SK-N-SH treated with all-trans-retinoic acid at 6 μM for 48 hours (cell line): ENCODE results near the gene LRRC26.
"Not testable (repeated sequence)": the region's sequence is repeated elsewhere in the genome, so short reads cannot be mapped to it uniquely, and the experiment has no call there.

ENCODE experiments used
- ATAC-seq: fragments of 200-7000 bp; cut with Tn5 transposase; 3 replicates; pipeline ENCODE4 v1.9.1; 2020; ENCODE audit warnings: mild to moderate bottlenecking, moderate library complexity
- BACH2 ChIP-seq: fragments of 250-450 bp; sonication (Bioruptor Pico); IDR thresholded peaks from 2 replicates; pipeline ENCODE4 v1.9.0; 2021; ENCODE audit warnings: mild to moderate bottlenecking, borderline replicate concordance
- CSDC2 ChIP-seq: fragments of 250-450 bp; sonication (Bioruptor Pico); IDR thresholded peaks from 2 replicates; pipeline ENCODE4 v1.5.0; 2020; ENCODE audit warnings: mild to moderate bottlenecking, moderate library complexity
- CSRNP3 ChIP-seq: fragments of 250-450 bp; sonication (Bioruptor Pico); IDR thresholded peaks from 2 replicates; pipeline ENCODE4 v1.5.1; 2021; ENCODE audit warnings: mild to moderate bottlenecking, moderate library complexity
- ESRRG ChIP-seq: fragments of 250-450 bp; sonication (Bioruptor Pico); IDR thresholded peaks from 2 replicates; pipeline ENCODE4 v1.6.1; 2021; ENCODE audit warnings: mild to moderate bottlenecking
- GLIS3 ChIP-seq: fragments of 250-450 bp; sonication (Bioruptor Pico); IDR thresholded peaks from 2 replicates; pipeline ENCODE4 v1.5.0; 2020; ENCODE audit warnings: mild to moderate bottlenecking, moderate library complexity
- PPARA ChIP-seq: fragments of 250-450 bp; sonication (Bioruptor Pico); IDR thresholded peaks from 2 replicates; pipeline ENCODE4 v1.5.0; 2020; ENCODE audit warnings: mild to moderate bottlenecking, borderline replicate concordance
- RARB ChIP-seq: fragments of 250-450 bp; sonication (Bioruptor Pico); IDR thresholded peaks from 2 replicates; pipeline ENCODE4 v1.8.0; 2021; ENCODE audit warnings: mild to moderate bottlenecking, moderate library complexity
- SNAI2 ChIP-seq: fragments of 250-450 bp; sonication (Bioruptor Pico); IDR thresholded peaks from 2 replicates; pipeline ENCODE4 v1.5.0; 2020; ENCODE audit warnings: mild to moderate bottlenecking, moderate library complexity
- TCF4 ChIP-seq: fragments of 250-450 bp; sonication (Bioruptor Pico); IDR thresholded peaks from 2 replicates; pipeline ENCODE4 v1.8.0; 2021; ENCODE audit warnings: mild to moderate bottlenecking, moderate library complexity, borderline replicate concordance
- TOX ChIP-seq: fragments of 250-450 bp; sonication (Bioruptor Pico); IDR thresholded peaks from 2 replicates; pipeline ENCODE4 v1.8.0; 2021; ENCODE audit warnings: mild to moderate bottlenecking, moderate library complexity, borderline replicate concordance
- ZC3H10 ChIP-seq: fragments of 250-450 bp; sonication (Bioruptor Pico); IDR thresholded peaks from 2 replicates; pipeline ENCODE4 v1.5.1; 2021; ENCODE audit warnings: mild to moderate bottlenecking, moderate library complexity
- ZFP3 ChIP-seq: fragments of 250-450 bp; sonication (Bioruptor Pico); IDR thresholded peaks from 2 replicates; pipeline ENCODE4 v1.5.0; 2020; ENCODE audit warnings: mild to moderate bottlenecking, moderate library complexity
- ZFP30 ChIP-seq: fragments of 450-650 bp; formaldehyde crosslinking; IDR thresholded peaks from 2 replicates; pipeline ENCODE4 v1.5.0; 2022; ENCODE audit warnings: mild to moderate bottlenecking, moderate library complexity
- ZNF565 ChIP-seq: fragments of 450-650 bp; formaldehyde crosslinking; conservative IDR thresholded peaks from 2 replicates; pipeline ENCODE4 v1.5.0; 2020; ENCODE audit warnings: low read depth, mild to moderate bottlenecking, moderate library complexity
- ZNF70 ChIP-seq: fragments of 450-650 bp; formaldehyde crosslinking; IDR thresholded peaks from 2 replicates; pipeline ENCODE4 v1.5.0; 2020; ENCODE audit warnings: mild to moderate bottlenecking, moderate library complexity
- ZNF8 ChIP-seq: fragments of 450-650 bp; formaldehyde crosslinking; IDR thresholded peaks from 2 replicates; pipeline ENCODE4 v1.5.0; 2020; ENCODE audit warnings: mild to moderate bottlenecking, moderate library complexity
- TF ChIP-seq, protein P1 (sequence below): fragments of 250-450 bp; sonication (Bioruptor Pico); IDR thresholded peaks from 2 replicates; pipeline ENCODE4 v1.8.0; 2021; ENCODE audit warnings: low read depth, mild to moderate bottlenecking, moderate library complexity, borderline replicate concordance
- TF ChIP-seq, protein P2 (sequence below): fragments of 250-450 bp; sonication (Bioruptor Pico); IDR thresholded peaks from 2 replicates; pipeline ENCODE4 v1.5.0; 2020; ENCODE audit warnings: mild to moderate bottlenecking, moderate library complexity
- TF ChIP-seq, protein P3 (sequence below): fragments of 250-450 bp; sonication (Bioruptor Pico); IDR thresholded peaks from 2 replicates; pipeline ENCODE4 v1.5.1; 2020; ENCODE audit warnings: low read depth, mild to moderate bottlenecking, moderate library complexity
- TF ChIP-seq, protein P4 (sequence below): fragments of 250-450 bp; sonication (Bioruptor Pico); IDR thresholded peaks from 2 replicates; pipeline ENCODE4 v1.8.0; 2020; ENCODE audit warnings: mild to moderate bottlenecking, moderate library complexity, borderline replicate concordance

The LRRC26 gene

DNA sequence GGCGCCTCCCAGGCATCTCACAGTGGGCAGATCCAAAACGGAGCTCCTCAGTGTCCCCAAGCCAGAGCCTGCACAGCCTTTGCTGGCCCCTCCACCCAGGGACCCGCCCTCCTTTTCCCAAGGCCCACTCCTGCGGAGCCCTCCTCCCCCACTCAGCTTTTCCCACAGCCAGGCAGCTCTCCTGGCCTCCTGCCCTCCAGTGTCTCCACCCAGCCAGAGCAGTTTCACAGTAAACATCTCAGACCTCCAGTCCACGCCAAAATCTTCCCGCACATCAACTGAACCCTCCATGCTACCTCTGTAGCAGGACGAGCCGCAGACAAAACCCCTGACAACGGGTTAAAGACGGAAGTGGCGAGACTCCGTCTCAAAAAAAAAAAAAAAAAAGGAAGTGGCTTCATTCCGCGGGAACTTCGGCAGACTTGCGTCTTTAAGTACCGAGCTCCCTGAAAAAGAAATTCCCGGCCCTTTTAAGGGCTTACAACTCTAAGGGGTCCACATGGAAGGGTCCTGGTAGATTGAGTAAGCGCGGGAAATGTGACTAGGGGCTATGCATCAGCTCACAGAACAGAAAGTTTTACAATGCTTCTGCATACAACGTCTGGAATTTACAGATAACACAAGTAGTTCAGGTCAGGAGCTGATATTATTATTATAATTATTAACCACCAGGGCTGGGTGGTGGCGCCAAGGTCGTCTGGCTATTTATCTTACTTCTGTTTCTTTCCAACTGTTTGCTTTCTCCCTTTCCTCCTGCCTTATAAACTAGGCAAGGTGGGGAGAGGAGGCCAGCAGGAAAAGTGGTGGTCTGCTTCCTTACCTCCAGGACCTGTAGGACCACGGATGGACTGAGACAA is 42.3 kb downstream of the LRRC26 start:
- no peak for ATAC-seq
- TF ChIP-seq, protein P1, sequence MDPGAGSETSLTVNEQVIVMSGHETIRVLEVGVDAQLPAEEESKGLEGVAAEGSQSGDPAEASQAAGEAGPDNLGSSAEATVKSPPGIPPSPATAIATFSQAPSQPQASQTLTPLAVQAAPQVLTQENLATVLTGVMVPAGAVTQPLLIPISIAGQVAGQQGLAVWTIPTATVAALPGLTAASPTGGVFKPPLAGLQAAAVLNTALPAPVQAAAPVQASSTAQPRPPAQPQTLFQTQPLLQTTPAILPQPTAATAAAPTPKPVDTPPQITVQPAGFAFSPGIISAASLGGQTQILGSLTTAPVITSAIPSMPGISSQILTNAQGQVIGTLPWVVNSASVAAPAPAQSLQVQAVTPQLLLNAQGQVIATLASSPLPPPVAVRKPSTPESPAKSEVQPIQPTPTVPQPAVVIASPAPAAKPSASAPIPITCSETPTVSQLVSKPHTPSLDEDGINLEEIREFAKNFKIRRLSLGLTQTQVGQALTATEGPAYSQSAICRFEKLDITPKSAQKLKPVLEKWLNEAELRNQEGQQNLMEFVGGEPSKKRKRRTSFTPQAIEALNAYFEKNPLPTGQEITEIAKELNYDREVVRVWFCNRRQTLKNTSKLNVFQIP: no peak
- TF ChIP-seq PPARA (CRISPR knock-in tag) (no peak), GLIS3 (CRISPR knock-in tag) (no peak)
- TF ChIP-seq, all 23 proteins: peak for 0

GRCh38 chr9:137126786-137127185 is 43.1 kb downstream of the LRRC26 start:
- TF ChIP-seq RARB (CRISPR knock-in tag): no peak
- TF ChIP-seq ESRRG (CRISPR knock-in tag): no peak
- no peak for TF ChIP-seq CSDC2 (CRISPR knock-in tag)
- no peak for TF ChIP-seq CSRNP3 (CRISPR knock-in tag)
- no peak for TF ChIP-seq ZC3H10
- TF ChIP-seq, protein P2, sequence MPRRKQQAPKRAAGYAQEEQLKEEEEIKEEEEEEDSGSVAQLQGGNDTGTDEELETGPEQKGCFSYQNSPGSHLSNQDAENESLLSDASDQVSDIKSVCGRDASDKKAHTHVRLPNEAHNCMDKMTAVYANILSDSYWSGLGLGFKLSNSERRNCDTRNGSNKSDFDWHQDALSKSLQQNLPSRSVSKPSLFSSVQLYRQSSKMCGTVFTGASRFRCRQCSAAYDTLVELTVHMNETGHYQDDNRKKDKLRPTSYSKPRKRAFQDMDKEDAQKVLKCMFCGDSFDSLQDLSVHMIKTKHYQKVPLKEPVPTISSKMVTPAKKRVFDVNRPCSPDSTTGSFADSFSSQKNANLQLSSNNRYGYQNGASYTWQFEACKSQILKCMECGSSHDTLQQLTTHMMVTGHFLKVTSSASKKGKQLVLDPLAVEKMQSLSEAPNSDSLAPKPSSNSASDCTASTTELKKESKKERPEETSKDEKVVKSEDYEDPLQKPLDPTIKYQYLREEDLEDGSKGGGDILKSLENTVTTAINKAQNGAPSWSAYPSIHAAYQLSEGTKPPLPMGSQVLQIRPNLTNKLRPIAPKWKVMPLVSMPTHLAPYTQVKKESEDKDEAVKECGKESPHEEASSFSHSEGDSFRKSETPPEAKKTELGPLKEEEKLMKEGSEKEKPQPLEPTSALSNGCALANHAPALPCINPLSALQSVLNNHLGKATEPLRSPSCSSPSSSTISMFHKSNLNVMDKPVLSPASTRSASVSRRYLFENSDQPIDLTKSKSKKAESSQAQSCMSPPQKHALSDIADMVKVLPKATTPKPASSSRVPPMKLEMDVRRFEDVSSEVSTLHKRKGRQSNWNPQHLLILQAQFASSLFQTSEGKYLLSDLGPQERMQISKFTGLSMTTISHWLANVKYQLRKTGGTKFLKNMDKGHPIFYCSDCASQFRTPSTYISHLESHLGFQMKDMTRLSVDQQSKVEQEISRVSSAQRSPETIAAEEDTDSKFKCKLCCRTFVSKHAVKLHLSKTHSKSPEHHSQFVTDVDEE (CRISPR knock-in tag): no peak
- TF ChIP-seq ZFP3 (CRISPR knock-in tag): no peak
- TF ChIP-seq, protein P3, sequence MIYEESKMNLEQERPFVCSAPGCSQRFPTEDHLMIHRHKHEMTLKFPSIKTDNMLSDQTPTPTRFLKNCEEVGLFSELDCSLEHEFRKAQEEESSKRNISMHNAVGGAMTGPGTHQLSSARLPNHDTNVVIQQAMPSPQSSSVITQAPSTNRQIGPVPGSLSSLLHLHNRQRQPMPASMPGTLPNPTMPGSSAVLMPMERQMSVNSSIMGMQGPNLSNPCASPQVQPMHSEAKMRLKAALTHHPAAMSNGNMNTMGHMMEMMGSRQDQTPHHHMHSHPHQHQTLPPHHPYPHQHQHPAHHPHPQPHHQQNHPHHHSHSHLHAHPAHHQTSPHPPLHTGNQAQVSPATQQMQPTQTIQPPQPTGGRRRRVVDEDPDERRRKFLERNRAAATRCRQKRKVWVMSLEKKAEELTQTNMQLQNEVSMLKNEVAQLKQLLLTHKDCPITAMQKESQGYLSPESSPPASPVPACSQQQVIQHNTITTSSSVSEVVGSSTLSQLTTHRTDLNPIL (CRISPR knock-in tag): no peak
- no peak for TF ChIP-seq TOX (CRISPR knock-in tag)
- no peak for TF ChIP-seq BACH2
- TF ChIP-seq ZFP30: no peak
- no peak for TF ChIP-seq ZNF565 (CRISPR knock-in tag)
- no peak for TF ChIP-seq PPARA (CRISPR knock-in tag)
- TF ChIP-seq ZNF70 (CRISPR knock-in tag): no peak
- TF ChIP-seq ZNF8 (CRISPR knock-in tag): no peak
- no peak for TF ChIP-seq TCF4 (CRISPR knock-in tag)
- no peak for ATAC-seq

DNA sequence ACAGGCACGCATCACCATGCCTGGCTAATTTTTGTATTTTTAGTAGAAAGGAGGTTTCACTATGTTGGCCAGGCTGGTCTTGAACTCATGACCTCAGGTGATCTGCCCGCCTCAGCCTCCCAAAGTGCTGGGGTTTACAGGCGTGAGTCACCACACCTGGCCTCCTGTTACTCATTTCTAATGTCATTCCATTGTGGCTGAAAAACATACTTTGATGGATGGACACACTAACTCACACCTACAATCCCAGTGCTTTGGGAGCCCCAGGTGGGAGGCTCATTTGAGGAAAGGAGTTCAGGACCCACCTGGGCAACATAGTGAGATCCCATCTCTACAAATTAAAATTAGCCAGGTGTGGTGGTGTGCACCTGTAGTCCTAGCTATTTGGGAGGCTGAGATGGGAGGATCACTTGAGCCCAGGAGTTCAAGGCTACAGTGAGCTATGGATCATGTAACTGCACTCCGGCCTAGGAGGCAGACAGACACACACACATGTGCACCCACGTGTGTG is 45.8 kb downstream of the LRRC26 start:
- not testable (repeated sequence) for ATAC-seq

- ATAC-seq: no peak
- TF ChIP-seq CSDC2 (CRISPR knock-in tag): no peak
- TF ChIP-seq, protein P2 (CRISPR knock-in tag): no peak
- TF ChIP-seq ZC3H10: no peak
- TF ChIP-seq, protein P4, sequence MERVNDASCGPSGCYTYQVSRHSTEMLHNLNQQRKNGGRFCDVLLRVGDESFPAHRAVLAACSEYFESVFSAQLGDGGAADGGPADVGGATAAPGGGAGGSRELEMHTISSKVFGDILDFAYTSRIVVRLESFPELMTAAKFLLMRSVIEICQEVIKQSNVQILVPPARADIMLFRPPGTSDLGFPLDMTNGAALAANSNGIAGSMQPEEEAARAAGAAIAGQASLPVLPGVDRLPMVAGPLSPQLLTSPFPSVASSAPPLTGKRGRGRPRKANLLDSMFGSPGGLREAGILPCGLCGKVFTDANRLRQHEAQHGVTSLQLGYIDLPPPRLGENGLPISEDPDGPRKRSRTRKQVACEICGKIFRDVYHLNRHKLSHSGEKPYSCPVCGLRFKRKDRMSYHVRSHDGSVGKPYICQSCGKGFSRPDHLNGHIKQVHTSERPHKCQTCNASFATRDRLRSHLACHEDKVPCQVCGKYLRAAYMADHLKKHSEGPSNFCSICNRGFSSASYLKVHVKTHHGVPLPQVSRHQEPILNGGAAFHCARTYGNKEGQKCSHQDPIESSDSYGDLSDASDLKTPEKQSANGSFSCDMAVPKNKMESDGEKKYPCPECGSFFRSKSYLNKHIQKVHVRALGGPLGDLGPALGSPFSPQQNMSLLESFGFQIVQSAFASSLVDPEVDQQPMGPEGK (CRISPR knock-in tag): no peak
- no peak for TF ChIP-seq GLIS3 (CRISPR knock-in tag)
- no peak for TF ChIP-seq CSRNP3 (CRISPR knock-in tag)
- TF ChIP-seq ZNF70 (CRISPR knock-in tag): no peak
- TF ChIP-seq SNAI2 (CRISPR knock-in tag): no peak
- no peak for TF ChIP-seq RARB (CRISPR knock-in tag)
- TF ChIP-seq TCF4 (CRISPR knock-in tag): no peak
These were observed 46.4 kb downstream of the LRRC26 start for GRCh38 chr9:137123468-137123837.
